Esophagus muscularis mucosa (tissue), 4 donors: Measurements from ENCODE around the gene EML6. TPM values are rescaled to one million over a fixed set of nuclear protein-coding genes. Genes with fewer than 3 reads are reported as not detected.

ENCODE experiments used
- DNase-seq: peaks from one replicate; pipeline ENCODE4 v3.0.0-alpha.2; 2017; ENCODE audit errors: extremely low spot score
- H3K27ac ChIP-seq, 4 donors: fragments of 200-600 bp; sonication (generic); replicated peaks in 1 of 4; 1 replicate in 3 of 4; 2 replicates in 1 of 4; pipeline ENCODE4 v1.5.1; 2016 to 2019; ENCODE audit warnings: mild to moderate bottlenecking in 1 of 4
- H3K27me3 ChIP-seq, 4 donors: fragments of 200-600 bp; sonication (generic); one replicate each; pipeline versions ENCODE4 v1.5.1 to v1.6.0; 2016 to 2019
- H3K36me3 ChIP-seq, 4 donors: fragments of 200-600 bp; sonication (generic); one replicate each; pipeline ENCODE4 v1.5.1; 2016 to 2019
- H3K4me1 ChIP-seq, 4 donors: fragments of 200-600 bp; sonication (generic); one replicate each; pipeline ENCODE4 v1.5.1; 2016 to 2019
- H3K4me3 ChIP-seq, 4 donors: fragments of 200-600 bp; sonication (generic); 1 replicate in 2 of 4; 2 replicates in 2 of 4; pipeline ENCODE4 v1.5.1; 2016 to 2019; ENCODE audit warnings: mild to moderate bottlenecking in 4 of 4, moderate library complexity in 1 of 4
- H3K9me3 ChIP-seq, 4 donors: fragments of 200-600 bp; sonication (generic); 1 replicate in 3 of 4; 2 replicates in 1 of 4; pipeline ENCODE4 v1.5.1; 2016 to 2019
- CTCF ChIP-seq, 3 experiments: fragments of 200-600 bp in 2 of 3; fragments of 450-650 bp in 1 of 3; sonication (generic) in 2 of 3; IDR thresholded peaks; one replicate each; pipeline ENCODE4 v1.5.1; 2017 to 2019; ENCODE audit warnings: antibody characterized with exemption in 3 of 3, mild to moderate bottlenecking in 2 of 3, moderate library complexity in 1 of 3
- EP300 ChIP-seq: sonication (generic); formaldehyde crosslinking; IDR thresholded peaks from one replicate; pipeline ENCODE4 v1.6.1; 2017; ENCODE audit warnings: antibody characterized with exemption
- POLR2A ChIP-seq: fragments of 450-650 bp; IDR thresholded peaks from one replicate; pipeline ENCODE4 v1.6.1; 2017; ENCODE audit warnings: antibody characterized with exemption, moderate library complexity, mild to moderate bottlenecking, low read depth
- POLR2AphosphoS5 ChIP-seq, 2 donors: sonication (generic); formaldehyde crosslinking; IDR thresholded peaks; one replicate each; pipeline ENCODE4 v1.6.1; 2017; ENCODE audit warnings: antibody characterized with exemption in 2 of 2
- WGBS: methylation state at CpG from one replicate; pipeline ENCODE4 v1.1.5; 2018; 5-methylcytosine and 5-hydroxymethylcytosine counted together
- intact Hi-C: fragments of 100-400 bp; cut with DNase I; formaldehyde crosslinking; loops from one replicate; pipeline ENCODE4 v1.15.1; 2023
- total RNA-seq, 4 donors: library from RNA; depleted of rRNA; stranded (reverse); fragments of >200 nt; gene quantifications; one replicate each; pipeline versions ENCODE4 v1.1.0 to v1.2.1, GENCODE V29; 2016

EML6 gene
- total RNA-seq, 4 donors from 2014 or later: 0.75 to 4.6 (median 0.89) TPM

- H3K36me3 ChIP-seq: no peaks in the 10 kb centered on the region
- H3K27me3 ChIP-seq: no peaks in the 10 kb centered on the region
- 78% methylated on average over 8 of the region's 14 CpGs for WGBS
- no peak for DNase-seq
- intact Hi-C loops: no loop called here
- no peak overlapping the region for H3K4me3 ChIP-seq
- H3K27ac ChIP-seq: no peak overlapping the region
- TF ChIP-seq EP300 (no peak), POLR2A (no peak), CTCF (IDR thresholded peaks at IDR 0.05) (no peak), POLR2AphosphoS5 (IDR thresholded peaks at IDR 0.05) (no peak)
- H3K9me3 ChIP-seq: no peaks in the 10 kb centered on the region
- H3K4me1 ChIP-seq: peaks cover 0 to 12% (median 2%) of the 10 kb centered on the region in 4 donors
Measured at GRCh38 chr2:54958717-54959371, 235.4 kb downstream of the EML6 start.

DNA sequence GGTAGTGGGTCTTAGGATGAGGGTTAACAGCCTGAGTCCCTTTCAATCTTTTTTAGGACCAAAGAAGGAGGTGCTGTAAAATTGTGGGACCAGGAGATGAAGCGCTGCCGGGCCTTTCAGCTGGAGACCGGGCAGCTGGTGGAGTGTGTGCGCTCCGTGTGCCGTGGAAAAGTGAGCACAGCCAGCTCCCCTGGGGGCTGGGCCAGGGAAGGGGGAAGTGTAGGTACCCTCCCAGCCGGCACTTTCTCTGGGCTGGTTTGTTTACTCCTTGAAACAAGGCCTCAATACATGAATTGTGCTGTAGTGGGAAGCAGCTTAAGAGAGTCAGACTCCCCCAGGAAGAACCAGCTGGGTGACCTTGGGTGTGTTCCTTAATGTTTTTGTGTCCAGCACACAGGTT lies 236.7 kb downstream of the EML6 start:
- H3K36me3 ChIP-seq: no peaks in the 10 kb centered on the region
- TF ChIP-seq POLR2A (no peak), CTCF (IDR thresholded peaks at IDR 0.05) (no peak), POLR2AphosphoS5 (IDR thresholded peaks at IDR 0.05) (no peak), EP300 (no peak)
- DNase-seq: no peak
- no peaks in the 10 kb centered on the region for H3K9me3 ChIP-seq
- H3K27ac ChIP-seq: no peak overlapping the region
- WGBS: 81% methylated on average over 7 of the region's 7 CpGs
- no peaks in the 10 kb centered on the region for H3K27me3 ChIP-seq
- intact Hi-C loops: no loop called here
- no peak overlapping the region for H3K4me3 ChIP-seq
- H3K4me1 ChIP-seq: peaks cover 0 to 13% (median 7%) of the 10 kb centered on the region in 4 donors

GRCh38 chr2:54962511-54962910 lies 239.0 kb downstream of the EML6 start:
- H3K27me3 ChIP-seq: no peaks in the 10 kb centered on the region
- no peak for DNase-seq
- peaks cover 0 to 15% (median 13%) of the 10 kb centered on the region in 4 donors for H3K4me1 ChIP-seq
- no peak for TF ChIP-seq POLR2AphosphoS5 (IDR thresholded peaks at IDR 0.05)
- no peak for TF ChIP-seq CTCF (IDR thresholded peaks at IDR 0.05)
- TF ChIP-seq EP300: no peak
- TF ChIP-seq POLR2A: no peak
- no peaks in the 10 kb centered on the region for H3K9me3 ChIP-seq
- no peak overlapping the region for H3K27ac ChIP-seq
- intact Hi-C loops: no loop called here
- H3K4me3 ChIP-seq: no peak overlapping the region
- 93% methylated on average over 12 of the region's 13 CpGs for WGBS
- no peaks in the 10 kb centered on the region for H3K36me3 ChIP-seq

- intact Hi-C loops: no loop called here
- DNase-seq: no peak
- peaks cover 0 to 15% (median 13%) of the 10 kb centered on the region in 4 donors for H3K4me1 ChIP-seq
- H3K9me3 ChIP-seq: no peaks in the 10 kb centered on the region
- peaks cover 0 to 3% (median 0%) of the 10 kb centered on the region in 4 donors for H3K36me3 ChIP-seq
- H3K27ac ChIP-seq: no peak overlapping the region
- H3K27me3 ChIP-seq: no peaks in the 10 kb centered on the region
- no peak overlapping the region for H3K4me3 ChIP-seq
- no peak for TF ChIP-seq EP300
- TF ChIP-seq POLR2AphosphoS5 (IDR thresholded peaks at IDR 0.05): no peak
- 87% methylated on average over 3 of the region's 3 CpGs for WGBS
Measured at GRCh38 chr2:54962935-54963440, 239.5 kb downstream of the EML6 start.

DNA sequence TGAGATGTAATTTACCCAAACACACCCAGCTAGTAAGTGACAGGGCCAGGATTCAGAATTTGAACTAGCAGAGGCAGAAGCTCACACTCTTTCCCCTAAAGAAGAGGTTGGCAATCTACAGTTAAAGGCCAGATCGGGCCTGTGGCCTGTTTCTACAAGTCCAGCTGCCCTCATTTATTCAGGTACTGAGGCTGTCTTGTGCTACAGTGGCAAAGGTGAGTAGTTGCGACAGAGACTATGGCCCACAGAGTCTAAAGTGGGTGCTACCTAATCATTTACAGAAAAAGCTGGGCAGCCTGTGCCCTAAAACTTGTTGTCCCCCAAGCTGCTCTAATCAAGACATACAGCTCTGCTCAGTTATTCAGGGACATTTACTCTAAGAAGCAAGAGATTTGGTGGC lies 240.0 kb downstream of the EML6 start:
- 100% methylated on average over 2 of the region's 2 CpGs for whole genome bisulfite sequencing
- H3K27ac ChIP-seq: no peak overlapping the region
- intact Hi-C loops: no loop called here

More for the DNA sequence above, 240.0 kb downstream of the EML6 start:
- Histone ChIP-seq H3K36me3 (peaks cover 0 to 8% (median 0%) of the 10 kb centered on the region in 4 donors), H3K27me3 (no peaks in the 10 kb centered on the region), H3K4me1 (peaks cover 0 to 15% (median 13%) of the 10 kb centered on the region in 4 donors), H3K9me3 (no peaks in the 10 kb centered on the region), H3K4me3 (no peak overlapping the region)
- no peak for TF ChIP-seq POLR2A
- TF ChIP-seq POLR2AphosphoS5 (IDR thresholded peaks at IDR 0.05): no peak
- no peak for TF ChIP-seq CTCF (IDR thresholded peaks at IDR 0.05)
- no peak for DNase-seq
